Chondrocyte (in vitro differentiated cells): ENCODE data around the gene HHAT. TPM values are rescaled to one million over a fixed set of nuclear protein-coding genes. Genes with fewer than 3 reads are reported as not detected.

ENCODE experiments used
- DNase-seq: peaks from one replicate; pipeline ENCODE4 v3.0.0; 2021; ENCODE audit warnings: mixed read lengths, low spot score
- H3K27ac Mint-ChIP-seq: one replicate; pipeline ENCODE4 v1.8.0; 2021; ENCODE audit warnings: mild to moderate bottlenecking, moderate library complexity, mixed read lengths; ENCODE audit not compliant: unreplicated experiment
- H3K27me3 Mint-ChIP-seq: 2 replicates; pipeline ENCODE4 v1.8.0; 2021; ENCODE audit warnings: low read depth, mixed read lengths
- H3K36me3 Mint-ChIP-seq: 2 replicates; pipeline ENCODE4 v1.8.0; 2021; ENCODE audit warnings: low read depth, mixed read lengths
- H3K4me1 Mint-ChIP-seq: 2 replicates; pipeline ENCODE4 v1.8.0; 2021; ENCODE audit warnings: low read depth, mild to moderate bottlenecking, mixed read lengths
- H3K4me3 Mint-ChIP-seq: one replicate; pipeline ENCODE4 v1.8.0; 2021; ENCODE audit warnings: mild to moderate bottlenecking, moderate library complexity, mixed read lengths; ENCODE audit not compliant: unreplicated experiment
- H3K9me3 Mint-ChIP-seq: 2 replicates; pipeline ENCODE4 v1.8.0; 2021; ENCODE audit warnings: low read depth, mixed read lengths
- CTCF ChIP-seq: fragments of 200-600 bp; sonication (generic); IDR thresholded peaks from 2 replicates; pipeline ENCODE4 v1.5.0; 2021; ENCODE audit warnings: antibody characterized with exemption, mild to moderate bottlenecking, moderate library complexity
- total RNA-seq: library from RNA; stranded (reverse); gene quantifications from 3 replicates; pipeline ENCODE4 v1.2.1, GENCODE V29; 2021

HHAT gene
- total RNA-seq, 1 donor from 2014 or later, result 6.4 TPM

DNA sequence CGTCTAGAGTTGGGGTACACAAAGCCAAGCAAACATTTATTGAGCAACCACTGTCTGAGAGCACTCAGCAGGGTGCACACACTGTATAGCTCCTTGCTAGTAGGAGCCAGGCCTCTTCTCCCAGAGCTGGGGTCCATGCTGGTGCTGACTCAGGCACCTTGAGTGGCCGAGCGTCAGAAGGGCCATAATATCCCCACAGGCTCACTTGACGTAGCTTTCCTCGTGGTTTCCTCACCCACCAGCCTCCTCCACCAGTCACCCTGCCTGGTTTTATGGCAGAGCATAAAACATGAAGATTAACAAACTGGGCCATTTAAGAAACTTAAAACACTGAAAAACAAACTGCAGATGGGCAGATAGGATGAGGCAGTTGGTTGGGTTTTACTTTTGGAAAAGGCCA lies 361.5 kb downstream of the HHAT start:
- no peak for DNase-seq
- Mint-ChIP-seq H3K27me3 (no peaks in the 10 kb centered on the region), H3K27ac (no peak overlapping the region), H3K36me3 (no peaks in the 10 kb centered on the region), H3K4me3 (no peak overlapping the region), H3K4me1 (peaks cover 5% of the 10 kb centered on the region), H3K9me3 (no peaks in the 10 kb centered on the region)
- TF ChIP-seq CTCF, result no peak

DNA sequence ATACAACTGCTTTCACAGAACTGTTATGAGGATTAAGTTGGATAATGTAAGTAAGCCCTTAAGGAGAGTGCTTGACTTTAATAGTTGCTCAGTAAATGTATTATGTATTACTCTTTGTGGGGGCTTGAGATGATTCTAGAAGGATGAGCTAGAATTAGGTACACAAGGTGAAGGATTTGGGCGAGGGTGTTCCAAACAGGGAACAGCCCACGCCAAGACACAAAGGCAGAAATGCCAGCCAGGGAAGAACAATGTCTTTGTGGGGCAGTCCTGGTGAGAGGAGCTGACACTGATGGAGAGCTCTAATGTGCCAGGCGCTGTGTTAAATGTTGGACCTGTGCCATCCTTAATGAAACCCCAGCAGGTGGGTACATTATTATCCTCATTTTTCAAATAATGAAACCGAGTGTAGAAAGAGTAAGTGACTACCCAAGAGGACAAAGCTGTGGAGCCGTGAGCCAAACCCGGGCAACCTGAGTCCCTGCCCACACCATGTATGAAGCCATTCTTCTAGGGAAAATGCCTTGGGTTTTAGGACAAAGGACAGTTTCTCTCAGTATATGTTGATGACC lies 362.4 kb downstream of the HHAT start:
- peaks cover 5% of the 10 kb centered on the region for H3K4me1 Mint-ChIP-seq
- H3K36me3 Mint-ChIP-seq, result no peaks in the 10 kb centered on the region
- no peak for TF ChIP-seq CTCF
- H3K4me3 Mint-ChIP-seq, result no peak overlapping the region
- H3K27me3 Mint-ChIP-seq, result no peaks in the 10 kb centered on the region
- H3K27ac Mint-ChIP-seq, result no peak overlapping the region
- H3K9me3 Mint-ChIP-seq, result no peaks in the 10 kb centered on the region
- DNase-seq, result no peak

DNA sequence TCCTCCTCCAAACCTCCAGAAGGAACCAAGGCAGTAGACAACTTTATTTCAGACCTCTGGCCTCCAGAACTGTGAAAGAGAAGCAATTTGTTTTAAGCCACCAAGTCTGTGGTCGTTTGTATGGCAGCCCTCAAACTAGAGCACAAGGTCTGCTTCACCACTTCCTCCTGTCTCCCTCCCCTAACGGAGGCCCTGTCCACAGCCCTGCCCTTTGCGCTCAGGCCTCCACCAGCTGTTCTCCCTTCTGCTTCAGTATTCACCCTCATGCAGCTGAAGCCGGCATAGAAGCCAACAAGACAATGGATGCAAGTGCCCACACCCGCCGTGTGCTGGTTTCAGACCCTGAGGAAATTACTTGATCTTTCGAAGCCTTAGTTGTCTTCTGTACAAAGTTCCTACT lies 364.1 kb downstream of the HHAT start:
- Mint-ChIP-seq H3K36me3 (no peaks in the 10 kb centered on the region), H3K4me1 (peaks cover under 1% of the 10 kb centered on the region), H3K9me3 (no peaks in the 10 kb centered on the region), H3K4me3 (no peak overlapping the region), H3K27me3 (no peaks in the 10 kb centered on the region), H3K27ac (no peak overlapping the region)
- DNase-seq, result no peak
- no peak for TF ChIP-seq CTCF

DNA sequence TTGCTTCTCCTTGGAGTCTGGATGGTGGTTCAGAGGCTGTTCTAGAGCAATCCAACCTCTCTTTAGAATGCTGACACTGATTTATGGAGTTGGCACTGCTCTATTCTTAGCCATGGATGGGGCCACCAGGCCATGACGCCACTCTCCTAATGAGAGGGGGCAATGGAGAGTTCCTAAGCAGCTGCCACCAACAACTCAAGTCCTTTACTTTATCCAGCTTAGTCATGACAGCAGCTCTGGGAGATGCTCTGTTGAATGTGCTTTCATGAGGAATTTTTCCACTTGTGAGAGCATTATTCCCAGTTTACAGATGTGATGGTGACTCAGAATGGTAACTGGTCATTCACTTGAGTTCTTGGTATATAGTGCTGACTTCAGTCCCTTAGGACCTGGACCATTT lies 366.3 kb downstream of the HHAT start:
- Mint-ChIP-seq H3K36me3 (no peaks in the 10 kb centered on the region), H3K4me3 (no peak overlapping the region), H3K27ac (no peak overlapping the region), H3K27me3 (no peaks in the 10 kb centered on the region), H3K9me3 (no peaks in the 10 kb centered on the region), H3K4me1 (no peaks in the 10 kb centered on the region)
- no peak for DNase-seq
- TF ChIP-seq CTCF, result no peak

GRCh38 chr1:210696709-210697108 lies 368.0 kb downstream of the HHAT start:
- H3K36me3 Mint-ChIP-seq, result peaks cover 2% of the 10 kb centered on the region
- H3K27ac Mint-ChIP-seq, result no peak overlapping the region
- peaks cover 4% of the 10 kb centered on the region for H3K9me3 Mint-ChIP-seq
- no peak for DNase-seq
- peaks cover 3% of the 10 kb centered on the region for H3K4me1 Mint-ChIP-seq
- no peak for TF ChIP-seq CTCF
- no peaks in the 10 kb centered on the region for H3K27me3 Mint-ChIP-seq
- no peak overlapping the region for H3K4me3 Mint-ChIP-seq
